H9 (cell line): ENCODE results near the gene RERG. TPM values are rescaled to one million over a fixed set of nuclear protein-coding genes. Genes with fewer than 3 reads are reported as not detected.

ENCODE experiments used
- DNase-seq: peaks from one replicate; pipeline ENCODE4 v3.0.0-alpha.2; 2017
- H2AFZ ChIP-seq: one replicate; pipeline ENCODE4 v1.6.1; 2013; ENCODE audit warnings: mild to moderate bottlenecking, low read length, control low read depth, moderate library complexity
- H2AK5ac ChIP-seq: 2 replicates; pipeline ENCODE4 v1.6.1; 2013; ENCODE audit warnings: low read length, control low read depth, mixed read lengths; ENCODE audit not compliant: insufficient read length
- H2BK120ac ChIP-seq: one replicate; pipeline ENCODE4 v1.6.1; 2013; ENCODE audit warnings: low read depth, mild to moderate bottlenecking, low read length, control low read depth, inconsistent platforms; ENCODE audit not compliant: poor library complexity, severe bottlenecking
- H2BK12ac ChIP-seq: 2 replicates; pipeline ENCODE4 v1.6.1; 2013; ENCODE audit warnings: low read length, control low read depth, mixed read lengths, low read depth; ENCODE audit not compliant: insufficient read length
- H2BK15ac ChIP-seq: 2 replicates; pipeline ENCODE4 v1.6.1; 2013; ENCODE audit warnings: low read depth, low read length, control low read depth
- H2BK20ac ChIP-seq: one replicate; pipeline ENCODE4 v1.6.1; 2013; ENCODE audit warnings: low read depth, mild to moderate bottlenecking, low read length, control low read depth, inconsistent platforms; ENCODE audit not compliant: poor library complexity, severe bottlenecking
- H2BK5ac ChIP-seq: 2 replicates; pipeline ENCODE4 v1.6.1; 2013; ENCODE audit warnings: low read length, control low read depth, mixed read lengths; ENCODE audit not compliant: insufficient read length
- H3K14ac ChIP-seq: 2 replicates; pipeline ENCODE4 v1.6.1; 2013; ENCODE audit warnings: low read length, control low read depth; ENCODE audit not compliant: insufficient read depth
- H3K18ac ChIP-seq: 2 replicates; pipeline ENCODE4 v1.6.1; 2013; ENCODE audit warnings: low read depth, mild to moderate bottlenecking, mixed read lengths, low read length, control low read depth; ENCODE audit not compliant: insufficient read length
- H3K23ac ChIP-seq: 2 replicates; pipeline ENCODE4 v1.6.1; 2013; ENCODE audit warnings: low read length, control low read depth, mixed read lengths, low read depth; ENCODE audit not compliant: insufficient read length
- H3K23me2 ChIP-seq: 2 replicates; pipeline ENCODE4 v1.6.1; 2013; ENCODE audit warnings: low read depth, mild to moderate bottlenecking, mixed read lengths, low read length, control low read depth; ENCODE audit not compliant: insufficient read length, poor library complexity, severe bottlenecking
- H3K27ac ChIP-seq: 2 replicates; pipeline ENCODE4 v1.5.1; 2013; ENCODE audit warnings: low read length, control low read depth, mixed read lengths, low read depth; ENCODE audit not compliant: insufficient read length
- H3K27me3 ChIP-seq: 2 replicates; pipeline ENCODE4 v1.6.1; 2013; ENCODE audit warnings: low read length, control low read depth, inconsistent platforms; ENCODE audit not compliant: insufficient read depth
- H3K4ac ChIP-seq: 2 replicates; pipeline ENCODE4 v1.6.1; 2013; ENCODE audit warnings: low read depth, mild to moderate bottlenecking, control low read depth, inconsistent platforms, low read length, moderate library complexity
- H3K4me1 ChIP-seq: 2 replicates; pipeline ENCODE4 v1.6.1; 2013; ENCODE audit warnings: low read length, control low read depth, inconsistent platforms; ENCODE audit not compliant: insufficient read depth
- H3K4me2 ChIP-seq: 2 replicates; pipeline ENCODE4 v1.6.1; 2013; ENCODE audit warnings: low read length, control low read depth, mixed read lengths; ENCODE audit not compliant: insufficient read length, insufficient read depth
- H3K56ac ChIP-seq: 2 replicates; pipeline ENCODE4 v1.6.1; 2013; ENCODE audit warnings: low read depth, mild to moderate bottlenecking, mixed read lengths, low read length, control low read depth; ENCODE audit not compliant: insufficient read length
- H3K79me1 ChIP-seq: 2 replicates; pipeline ENCODE4 v1.6.1; 2013; ENCODE audit warnings: low read depth, mild to moderate bottlenecking, moderate library complexity, low read length, control low read depth, inconsistent platforms; ENCODE audit not compliant: insufficient read depth, poor library complexity, severe bottlenecking
- H3K79me2 ChIP-seq: 2 replicates; pipeline ENCODE4 v1.6.1; 2013; ENCODE audit warnings: low read length, control low read depth, inconsistent platforms; ENCODE audit not compliant: insufficient read depth
- H3K9ac ChIP-seq: 2 replicates; pipeline ENCODE4 v1.6.1; 2013; ENCODE audit warnings: low read length, control low read depth, mixed read lengths; ENCODE audit not compliant: insufficient read length; ENCODE audit errors: extremely low read depth
- H3K9me3 ChIP-seq: one replicate; pipeline ENCODE4 v1.6.1; 2013; ENCODE audit warnings: low read depth, low read length, inconsistent platforms; ENCODE audit not compliant: control insufficient read depth
- H3T11ph ChIP-seq: one replicate; pipeline ENCODE4 v1.6.1; 2013; ENCODE audit warnings: mild to moderate bottlenecking, low read length, control low read depth, inconsistent platforms
- H4K20me1 ChIP-seq: one replicate; pipeline ENCODE4 v1.6.1; 2013; ENCODE audit not compliant: control insufficient read depth, insufficient read length, insufficient read depth
- H4K5ac ChIP-seq: 2 replicates; pipeline ENCODE4 v1.6.1; 2013; ENCODE audit warnings: low read depth, mild to moderate bottlenecking, mixed read lengths, low read length, control low read depth; ENCODE audit not compliant: insufficient read length
- H4K8ac ChIP-seq: replicated peaks from 2 replicates; pipeline ENCODE4 v1.6.1; 2013; ENCODE audit warnings: low read length, control low read depth, mixed read lengths, low read depth; ENCODE audit not compliant: insufficient read length
- H4K91ac ChIP-seq: 2 replicates; pipeline ENCODE4 v1.6.1; 2013; ENCODE audit warnings: low read depth, mild to moderate bottlenecking, moderate library complexity, mixed read lengths, low read length, control low read depth; ENCODE audit not compliant: insufficient read length
- H3K27ac Mint-ChIP-seq, 3 experiments: 2 replicates in 2 of 3; 3 replicates in 1 of 3; pipeline ENCODE4 v1.8.0; 2020 to 2021; ENCODE audit warnings: mixed read lengths in 3 of 3, mild to moderate bottlenecking in 1 of 3, moderate library complexity in 1 of 3
- H3K27me3 Mint-ChIP-seq: 2 replicates; pipeline ENCODE4 v1.8.0; 2021; ENCODE audit warnings: low read depth, mild to moderate bottlenecking, moderate library complexity, mixed read lengths
- H3K36me3 Mint-ChIP-seq, 3 experiments: 2 replicates in 2 of 3; 3 replicates in 1 of 3; pipeline ENCODE4 v1.8.0; 2020 to 2021; ENCODE audit warnings: low read depth in 3 of 3, mixed read lengths in 3 of 3; ENCODE audit not compliant: insufficient read depth in 1 of 3
- H3K4me1 Mint-ChIP-seq, 2 experiments: 2 replicates each; pipeline ENCODE4 v1.8.0; 2020; ENCODE audit warnings: mixed read lengths in 2 of 2
- H3K4me3 Mint-ChIP-seq, 2 experiments: 2 replicates in 1 of 2; 3 replicates in 1 of 2; pipeline ENCODE4 v1.8.0; 2020 to 2021; ENCODE audit warnings: mild to moderate bottlenecking in 2 of 2, mixed read lengths in 2 of 2, moderate library complexity in 1 of 2
- H3K9me3 Mint-ChIP-seq, 2 experiments: 2 replicates in 1 of 2; 3 replicates in 1 of 2; pipeline ENCODE4 v1.8.0; 2020; ENCODE audit warnings: mild to moderate bottlenecking in 2 of 2, mixed read lengths in 2 of 2, moderate library complexity in 1 of 2
- CTCF ChIP-seq: fragments of 200-600 bp; sonication (generic); conservative IDR thresholded peaks from 3 replicates; pipeline ENCODE4 v1.8.0; 2021; ENCODE audit warnings: antibody characterized with exemption, mild to moderate bottlenecking
- WGBS: extraction: QIAGEN DNeasy Blood & Tissue Kit; methylation state at CpG from one replicate; pipeline ENCODE4 v1.1.7; 2013; ENCODE audit warnings: missing lambda C conversion rate, low lambda C conversion rate, mixed read lengths; ENCODE audit not compliant: insufficient read length; ENCODE audit errors: extremely low coverage; 5-methylcytosine and 5-hydroxymethylcytosine counted together
- total RNA-seq: library from RNA; stranded (reverse); gene quantifications from 2 replicates; pipeline ENCODE4 v1.2.1, GENCODE V29; 2021

The RERG gene
- total RNA-seq, 1 experiment from 2014 or later, result not detected

DNA sequence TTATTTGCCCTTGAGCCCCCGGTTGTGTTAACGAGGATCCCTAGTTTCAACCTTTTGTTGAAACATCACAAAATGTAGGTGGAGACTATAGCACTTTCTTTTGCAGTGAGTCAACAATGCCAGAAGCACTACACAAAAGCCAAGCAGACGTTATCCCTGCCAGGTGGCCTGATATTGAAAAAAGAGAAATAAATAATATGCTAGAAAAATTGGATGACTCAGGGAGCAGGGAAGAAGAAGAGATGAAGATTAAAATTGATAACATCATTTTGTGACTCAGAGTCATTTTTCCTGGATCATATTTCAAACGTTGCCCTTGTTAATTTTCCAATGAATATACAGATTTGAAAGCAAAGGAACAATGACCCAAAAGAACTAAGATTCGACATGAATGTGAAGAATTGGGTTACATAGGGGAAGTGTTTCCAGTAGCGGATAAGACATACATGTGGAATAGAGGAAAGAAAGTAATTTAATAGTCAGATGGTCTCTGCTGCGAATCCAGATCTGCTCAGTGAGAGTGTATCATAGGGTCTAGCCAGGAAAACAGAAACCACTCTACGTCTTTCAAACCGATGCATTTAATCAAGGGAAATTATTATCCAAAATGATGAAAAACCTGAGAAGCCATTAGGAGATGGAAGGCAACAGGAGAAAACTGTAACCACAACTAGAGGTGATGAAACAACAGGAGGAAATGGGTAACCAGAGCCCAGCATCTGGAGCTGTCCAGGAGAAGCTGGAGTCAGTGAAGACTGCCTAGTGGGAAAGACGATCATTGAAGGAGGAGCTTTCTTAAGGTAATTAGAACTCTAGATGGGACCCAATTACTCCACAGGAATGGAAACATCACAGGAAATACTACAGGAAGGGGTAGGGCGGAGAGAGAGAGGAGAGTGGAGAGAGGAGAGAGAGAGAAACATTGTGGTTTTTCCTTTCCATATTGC lies 57.9 kb downstream of the RERG start:
- Histone ChIP-seq H3K14ac (no peak overlapping the region), H2BK12ac (no peak overlapping the region), H3K9me3 (no peaks in the 10 kb centered on the region), H4K8ac (no peak overlapping the region), H3K56ac (no peak overlapping the region), H4K91ac (no peak overlapping the region), H2BK15ac (no peak overlapping the region), H3K79me1 (no peaks in the 10 kb centered on the region), H3K27me3 (no peaks in the 10 kb centered on the region), H3K9ac (no peak overlapping the region), H2BK5ac (no peak overlapping the region), H3K27ac (no peak overlapping the region), H3K23ac (no peak overlapping the region), H2AK5ac (no peak overlapping the region), H3K79me2 (no peaks in the 10 kb centered on the region), H3K4ac (no peak overlapping the region), H2BK120ac (no peak overlapping the region), H3K4me2 (no peak overlapping the region), H3K4me1 (no peaks in the 10 kb centered on the region), H4K20me1 (no peaks in the 10 kb centered on the region), H3K18ac (no peak overlapping the region), H2BK20ac (no peak overlapping the region), H4K5ac (no peak overlapping the region), H3T11ph (no peak overlapping the region), H3K23me2 (no peaks in the 10 kb centered on the region), H2AFZ (no peak overlapping the region)
- TF ChIP-seq CTCF, result no peak
- no peaks in the 10 kb centered on the region for H3K27me3 Mint-ChIP-seq
- no CpG with 5 or more reads among the region's 11 CpGs for WGBS
- no peaks in the 10 kb centered on the region for H3K36me3 Mint-ChIP-seq
- peaks cover 2 to 7% of the 10 kb centered on the region in 2 experiments; a peak in 3 of 4 replicates for H3K4me1 Mint-ChIP-seq
- no peak overlapping the region for H3K27ac Mint-ChIP-seq
- no peak for DNase-seq
- no peak overlapping the region for H3K4me3 Mint-ChIP-seq
- H3K9me3 Mint-ChIP-seq, result no peaks in the 10 kb centered on the region
